ENCODE measurements around the gene UNC5A. TPM values are rescaled to one million over a fixed set of nuclear protein-coding genes. Genes with fewer than 3 reads are reported as not detected.
A peak's percentile ranks its signal among the peaks of the same experiment; 100 is the strongest.

UNC5A gene
- total RNA-seq, 4 donors from 2014 or later: 0.19 TPM; not detected in 3

DNA sequence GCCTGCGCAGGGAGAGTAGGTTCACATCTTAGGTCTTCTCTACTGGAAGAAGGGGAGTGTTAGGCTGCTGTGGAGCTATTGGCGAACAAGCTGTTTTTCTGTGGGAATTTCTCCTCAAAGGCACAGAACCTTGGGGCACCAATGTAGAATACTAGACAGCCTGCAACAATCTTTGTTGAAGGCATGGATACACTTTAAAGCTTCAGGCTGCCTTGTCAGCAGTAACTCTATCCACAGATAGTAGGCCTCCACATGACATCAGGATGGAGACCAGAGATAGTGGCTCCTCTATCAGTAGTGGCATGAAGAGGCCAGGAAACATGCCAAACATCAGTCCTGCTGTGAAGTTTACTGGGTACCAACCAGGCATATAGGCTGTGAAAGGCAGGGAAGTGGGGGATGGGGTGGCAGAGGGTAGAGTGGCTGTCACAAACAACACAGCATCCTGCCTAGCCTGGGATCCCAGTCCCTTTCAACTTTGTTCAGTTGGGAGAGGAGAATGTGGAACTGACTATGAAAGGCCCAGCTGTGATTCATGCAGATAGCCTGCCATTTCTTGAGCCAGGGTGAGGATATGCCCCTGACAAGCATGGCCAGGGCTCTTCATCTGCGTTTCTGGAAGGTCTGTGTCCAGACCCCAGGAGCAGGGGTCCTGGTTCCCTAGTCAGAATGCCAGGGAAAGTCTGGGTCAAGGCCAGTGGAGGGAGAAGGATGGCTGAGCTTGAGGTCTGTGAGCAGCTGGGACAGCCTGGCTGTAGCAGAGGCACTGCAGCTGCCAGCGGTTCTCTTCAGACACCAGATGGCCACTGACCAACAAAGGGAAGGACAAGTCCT is 89.8 kb downstream of the UNC5A start:
- H3K36me3 ChIP-seq: peaks cover 0 to 35% (median 9%) of the 10 kb centered on the region in 3 donors
- H3K4me1 ChIP-seq: no peaks in the 10 kb centered on the region
- H3K4me3 ChIP-seq: no peak overlapping the region
- intact Hi-C loops (cut with DNase I): no loop called here
- WGBS, 2 donors: 92 to 96% methylated on average over 2 to 4 of the region's 4 CpGs
- no peaks in the 10 kb centered on the region for H3K9me3 ChIP-seq
- H3K27me3 ChIP-seq: peaks cover 0 to 3% (median 0%) of the 10 kb centered on the region in 4 donors
- TF ChIP-seq POLR2A (IDR thresholded peaks at IDR 0.05): no peak
- TF ChIP-seq, protein P1, sequence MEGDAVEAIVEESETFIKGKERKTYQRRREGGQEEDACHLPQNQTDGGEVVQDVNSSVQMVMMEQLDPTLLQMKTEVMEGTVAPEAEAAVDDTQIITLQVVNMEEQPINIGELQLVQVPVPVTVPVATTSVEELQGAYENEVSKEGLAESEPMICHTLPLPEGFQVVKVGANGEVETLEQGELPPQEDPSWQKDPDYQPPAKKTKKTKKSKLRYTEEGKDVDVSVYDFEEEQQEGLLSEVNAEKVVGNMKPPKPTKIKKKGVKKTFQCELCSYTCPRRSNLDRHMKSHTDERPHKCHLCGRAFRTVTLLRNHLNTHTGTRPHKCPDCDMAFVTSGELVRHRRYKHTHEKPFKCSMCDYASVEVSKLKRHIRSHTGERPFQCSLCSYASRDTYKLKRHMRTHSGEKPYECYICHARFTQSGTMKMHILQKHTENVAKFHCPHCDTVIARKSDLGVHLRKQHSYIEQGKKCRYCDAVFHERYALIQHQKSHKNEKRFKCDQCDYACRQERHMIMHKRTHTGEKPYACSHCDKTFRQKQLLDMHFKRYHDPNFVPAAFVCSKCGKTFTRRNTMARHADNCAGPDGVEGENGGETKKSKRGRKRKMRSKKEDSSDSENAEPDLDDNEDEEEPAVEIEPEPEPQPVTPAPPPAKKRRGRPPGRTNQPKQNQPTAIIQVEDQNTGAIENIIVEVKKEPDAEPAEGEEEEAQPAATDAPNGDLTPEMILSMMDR (IDR thresholded peaks at IDR 0.05): no peak
- no peak for DNase-seq
- peak overlapping the region in 1 of 4 donors; percentile 24 for H3K27ac ChIP-seq

DNA sequence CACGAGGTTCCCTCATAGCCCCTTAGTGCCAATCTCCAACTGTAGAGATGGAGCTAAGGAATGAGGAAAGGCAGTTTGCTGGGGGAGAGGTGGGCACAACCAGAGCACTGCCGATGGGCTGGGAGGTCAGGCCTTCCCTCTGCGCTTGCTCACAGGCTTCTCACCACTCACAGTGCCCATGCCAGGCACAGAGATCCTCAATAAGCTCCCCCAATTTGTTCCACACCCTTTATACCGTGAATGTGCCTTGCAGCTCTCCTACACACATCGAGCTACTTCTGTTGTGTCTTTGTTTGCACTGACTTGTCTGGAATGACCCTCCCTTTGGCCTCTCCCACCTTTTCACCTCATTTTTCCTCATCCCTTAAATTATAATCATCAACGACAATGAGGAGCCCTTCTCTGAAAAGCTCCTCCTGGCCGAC is 90.4 kb downstream of the UNC5A start:
- H3K27ac ChIP-seq: peak overlapping the region in 1 of 4 donors; percentile 2
- DNase-seq: no peak
- 72 to 81% methylated on average over 7 of the region's 7 CpGs for WGBS, 2 donors
- H3K9me3 ChIP-seq: no peaks in the 10 kb centered on the region
- intact Hi-C loops (cut with DNase I): no loop called here
- H3K36me3 ChIP-seq: peaks cover 0 to 41% (median 15%) of the 10 kb centered on the region in 3 donors
- H3K4me3 ChIP-seq: no peak overlapping the region
- H3K27me3 ChIP-seq: peaks cover 0 to 2% (median 0%) of the 10 kb centered on the region in 4 donors
- H3K4me1 ChIP-seq: no peaks in the 10 kb centered on the region
- TF ChIP-seq, protein P1 (IDR thresholded peaks at IDR 0.05): no peak

GRCh38 chr5:176901260-176902101 is 91.1 kb downstream of the UNC5A start:
- Histone ChIP-seq H3K27me3 (no peaks in the 10 kb centered on the region), H3K27ac (no peak overlapping the region), H3K9me3 (no peaks in the 10 kb centered on the region), H3K4me3 (no peak overlapping the region), H3K4me1 (no peaks in the 10 kb centered on the region), H3K36me3 (peaks cover 0 to 48% (median 21%) of the 10 kb centered on the region in 3 donors)
- 76 to 86% methylated on average over 10 to 11 of the region's 12 CpGs for WGBS, 2 donors
- no peak for DNase-seq
- intact Hi-C loops (cut with DNase I): no loop called here
- TF ChIP-seq, protein P1 (IDR thresholded peaks at IDR 0.05): no peak
- TF ChIP-seq POLR2A (IDR thresholded peaks at IDR 0.05): no peak

- TF ChIP-seq POLR2A (IDR thresholded peaks at IDR 0.05): no peak
- TF ChIP-seq, protein P1 (IDR thresholded peaks at IDR 0.05): no peak
- no peak overlapping the region for H3K4me3 ChIP-seq
- DNase-seq: no peak
- H3K4me1 ChIP-seq: no peaks in the 10 kb centered on the region
- intact Hi-C loops (cut with DNase I): no loop called here
- no peaks in the 10 kb centered on the region for H3K9me3 ChIP-seq
- H3K36me3 ChIP-seq: peaks cover 0 to 56% (median 23%) of the 10 kb centered on the region in 3 donors
- no peak overlapping the region for H3K27ac ChIP-seq
- no peaks in the 10 kb centered on the region for H3K27me3 ChIP-seq
- 78 to 80% methylated on average over 3 to 6 of the region's 6 CpGs for WGBS, 2 donors
These were observed 91.9 kb downstream of the UNC5A start for GRCh38 chr5:176902102-176902814.
